ENCODE data around the gene KRTAP5-10.

DNA sequence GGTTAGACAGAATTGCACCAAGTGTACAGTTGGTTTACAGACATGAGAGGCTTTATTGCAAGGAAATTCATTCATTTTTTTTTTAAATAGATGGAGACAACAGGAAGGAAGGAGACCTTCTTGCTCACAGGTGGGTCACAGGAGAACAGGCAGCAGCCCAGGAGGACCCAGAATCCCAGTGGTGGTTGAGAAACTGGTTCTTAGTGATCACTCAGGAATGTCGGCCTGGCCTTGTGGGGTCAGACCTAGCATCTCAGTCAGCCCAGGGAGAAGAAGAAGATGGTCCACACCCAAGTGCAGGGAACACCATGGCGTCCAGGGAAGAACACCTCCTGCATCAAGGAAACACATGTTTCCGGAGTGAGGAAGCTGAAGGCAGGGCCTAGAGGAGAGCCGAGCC is 16.5 kb downstream of the KRTAP5-10 start:
- TF ChIP-seq, protein P1, sequence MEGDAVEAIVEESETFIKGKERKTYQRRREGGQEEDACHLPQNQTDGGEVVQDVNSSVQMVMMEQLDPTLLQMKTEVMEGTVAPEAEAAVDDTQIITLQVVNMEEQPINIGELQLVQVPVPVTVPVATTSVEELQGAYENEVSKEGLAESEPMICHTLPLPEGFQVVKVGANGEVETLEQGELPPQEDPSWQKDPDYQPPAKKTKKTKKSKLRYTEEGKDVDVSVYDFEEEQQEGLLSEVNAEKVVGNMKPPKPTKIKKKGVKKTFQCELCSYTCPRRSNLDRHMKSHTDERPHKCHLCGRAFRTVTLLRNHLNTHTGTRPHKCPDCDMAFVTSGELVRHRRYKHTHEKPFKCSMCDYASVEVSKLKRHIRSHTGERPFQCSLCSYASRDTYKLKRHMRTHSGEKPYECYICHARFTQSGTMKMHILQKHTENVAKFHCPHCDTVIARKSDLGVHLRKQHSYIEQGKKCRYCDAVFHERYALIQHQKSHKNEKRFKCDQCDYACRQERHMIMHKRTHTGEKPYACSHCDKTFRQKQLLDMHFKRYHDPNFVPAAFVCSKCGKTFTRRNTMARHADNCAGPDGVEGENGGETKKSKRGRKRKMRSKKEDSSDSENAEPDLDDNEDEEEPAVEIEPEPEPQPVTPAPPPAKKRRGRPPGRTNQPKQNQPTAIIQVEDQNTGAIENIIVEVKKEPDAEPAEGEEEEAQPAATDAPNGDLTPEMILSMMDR (IDR thresholded peaks at IDR 0.05), result no peak
- TF ChIP-seq POLR2A (IDR thresholded peaks at IDR 0.05) (no peak), EP300 (IDR thresholded peaks at IDR 0.05) (no peak)

Data from tibial nerve (tissue), 4 donors.